GM18951 (cell line): Measurements from ENCODE around the gene ZNF93.
"Not testable (repeated sequence)": the region's sequence is repeated elsewhere in the genome, so short reads cannot be mapped to it uniquely, and the experiment has no call there.

ENCODE experiments used
- POLR2A ChIP-seq: IDR thresholded peaks from 4 replicates; pipeline ENCODE4 v1.6.1; 2011; ENCODE audit warnings: mild to moderate bottlenecking; ENCODE audit not compliant: insufficient read length, insufficient read depth; ENCODE audit errors: extremely low read depth
- in situ Hi-C: fragments of 300-500 bp; cut with MboI; formaldehyde crosslinking; loops from one replicate; pipeline ENCODE4 v1.12.0; 2022; ENCODE audit warnings: low sequenced_read_pairs, mixed read lengths, inconsistent platforms; ENCODE audit not compliant: unreplicated experiment

Gene ZNF93

DNA sequence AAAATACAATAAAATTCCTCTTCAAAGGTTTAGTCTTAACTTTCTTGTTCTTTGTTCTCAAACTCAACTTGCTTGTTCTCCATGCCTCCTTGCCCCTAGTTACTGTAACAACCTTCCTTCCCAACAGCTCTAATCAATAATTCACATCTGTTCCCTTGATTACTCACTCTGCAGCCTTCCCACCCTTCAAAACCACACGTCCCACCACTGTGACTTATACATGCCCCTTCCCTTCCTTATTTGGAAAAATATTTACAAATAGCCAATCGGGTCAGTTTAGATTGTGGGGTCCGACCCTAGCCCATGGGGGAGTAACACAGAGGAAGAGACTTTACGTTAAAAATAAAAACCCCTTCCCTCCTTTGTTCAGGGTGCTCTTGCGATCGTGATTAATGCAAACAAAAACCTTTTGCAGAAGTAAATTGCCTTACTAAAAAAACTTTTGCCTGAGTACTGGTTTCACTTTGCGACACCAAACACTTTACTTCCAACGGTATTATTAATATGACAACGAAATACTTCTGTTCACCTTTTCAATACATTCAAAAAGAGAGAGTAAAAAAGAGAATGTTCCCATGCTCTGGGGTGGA lies 512 bp upstream of the ZNF93 start:
- in situ Hi-C loops, result no loop called here
- TF ChIP-seq POLR2A, result no peak

DNA sequence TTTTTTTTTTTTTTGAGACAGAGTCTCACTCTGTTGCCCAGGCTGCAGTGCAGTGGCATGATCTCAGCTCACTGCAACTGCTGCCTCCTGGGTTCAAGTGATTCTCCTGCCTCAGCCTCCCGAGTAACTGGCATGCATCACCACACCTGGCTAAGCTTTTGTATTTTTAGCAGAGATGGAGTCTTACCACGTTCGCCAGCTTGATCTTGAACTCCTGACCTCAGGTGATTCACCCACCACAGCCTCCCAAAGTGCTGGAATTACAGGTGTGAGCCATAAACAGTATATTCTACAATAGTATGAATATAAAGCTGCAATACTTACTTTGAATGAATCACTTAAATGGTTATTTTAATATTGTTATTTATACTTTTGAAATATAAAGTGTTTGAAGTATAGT lies 6.8 kb downstream of the ZNF93 start:
- in situ Hi-C loops, result not testable (repeated sequence)

DNA sequence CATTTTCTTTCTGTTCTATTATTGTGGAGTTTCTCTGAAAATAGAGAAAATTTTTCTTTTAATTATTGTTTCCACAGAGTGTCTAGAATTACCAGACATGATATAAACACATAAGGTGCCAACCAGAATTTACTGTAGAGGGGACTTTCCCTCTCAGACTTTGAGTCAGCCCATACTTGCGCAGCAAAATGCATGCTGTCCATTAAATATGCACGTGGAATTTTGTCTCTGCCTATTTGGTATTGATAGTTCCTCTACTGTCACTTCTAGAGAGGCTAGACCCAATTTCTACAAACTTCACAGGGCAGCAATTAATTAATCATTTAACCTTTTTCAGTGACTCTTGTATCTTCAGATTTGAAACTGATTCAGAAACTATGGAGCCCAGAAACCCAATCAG lies 8.9 kb downstream of the ZNF93 start:
- TF ChIP-seq POLR2A, result no peak
- in situ Hi-C loops, result no loop called here

DNA sequence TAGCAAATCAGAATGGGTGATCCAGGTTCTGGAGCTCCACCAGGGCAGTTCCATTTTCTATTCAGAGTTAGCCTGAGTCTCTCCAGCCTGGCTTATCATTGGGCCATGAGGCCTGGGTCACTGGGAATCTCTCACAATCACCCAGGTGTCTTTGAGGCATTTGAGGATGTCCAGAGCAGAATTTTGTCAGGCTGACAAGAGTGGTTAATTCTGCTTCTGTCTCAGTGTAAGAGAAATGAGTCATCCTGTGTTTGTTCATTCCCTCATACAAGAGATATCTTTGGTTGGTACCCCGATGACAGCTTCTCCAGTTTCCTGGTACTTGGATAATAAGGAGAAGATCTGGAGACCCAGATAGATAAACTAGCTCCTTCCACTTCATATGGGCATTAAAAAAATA lies 10.4 kb downstream of the ZNF93 start:
- in situ Hi-C loops, result no loop called here
- TF ChIP-seq POLR2A, result no peak

DNA sequence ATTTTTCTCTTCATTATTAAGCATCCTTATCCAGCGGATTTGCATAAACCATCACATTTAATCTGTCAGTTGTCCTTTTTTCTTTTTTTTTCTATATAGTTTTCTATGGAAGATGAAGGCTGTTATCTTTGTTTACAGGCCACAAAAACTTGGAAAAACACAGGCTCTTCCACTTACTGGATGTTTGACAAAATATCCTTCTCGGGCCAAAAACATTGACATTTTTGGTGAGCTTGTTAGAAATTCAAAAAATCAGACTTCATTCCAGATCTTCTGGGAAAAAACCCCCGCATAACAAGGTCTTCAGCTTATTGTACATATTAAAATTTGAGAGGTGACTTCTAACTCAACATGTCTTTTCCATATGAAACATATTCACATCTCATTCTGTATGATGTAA lies 13.8 kb downstream of the ZNF93 start:
- in situ Hi-C loops, result no loop called here
- TF ChIP-seq POLR2A, result no peak

DNA sequence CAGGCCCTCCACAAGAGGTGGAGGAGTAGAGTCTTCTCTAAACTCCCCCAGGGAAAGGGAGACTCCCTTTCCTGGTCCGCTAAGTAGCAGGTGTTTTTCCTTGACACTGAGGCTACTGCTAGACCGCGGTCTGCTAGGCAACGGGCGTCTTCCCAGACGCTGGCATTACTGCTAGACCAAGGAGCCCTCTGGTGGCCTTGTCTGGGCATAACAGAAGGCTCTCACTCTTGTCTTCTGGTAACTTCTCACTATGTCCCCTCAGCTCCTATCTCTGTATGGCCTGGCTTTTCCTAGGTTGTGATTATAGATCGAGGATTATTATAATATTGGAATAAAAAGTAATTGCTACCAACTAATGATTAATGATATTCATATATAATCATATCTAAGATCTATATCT lies 29.7 kb downstream of the ZNF93 start:
- in situ Hi-C loops, result not testable (repeated sequence)

DNA sequence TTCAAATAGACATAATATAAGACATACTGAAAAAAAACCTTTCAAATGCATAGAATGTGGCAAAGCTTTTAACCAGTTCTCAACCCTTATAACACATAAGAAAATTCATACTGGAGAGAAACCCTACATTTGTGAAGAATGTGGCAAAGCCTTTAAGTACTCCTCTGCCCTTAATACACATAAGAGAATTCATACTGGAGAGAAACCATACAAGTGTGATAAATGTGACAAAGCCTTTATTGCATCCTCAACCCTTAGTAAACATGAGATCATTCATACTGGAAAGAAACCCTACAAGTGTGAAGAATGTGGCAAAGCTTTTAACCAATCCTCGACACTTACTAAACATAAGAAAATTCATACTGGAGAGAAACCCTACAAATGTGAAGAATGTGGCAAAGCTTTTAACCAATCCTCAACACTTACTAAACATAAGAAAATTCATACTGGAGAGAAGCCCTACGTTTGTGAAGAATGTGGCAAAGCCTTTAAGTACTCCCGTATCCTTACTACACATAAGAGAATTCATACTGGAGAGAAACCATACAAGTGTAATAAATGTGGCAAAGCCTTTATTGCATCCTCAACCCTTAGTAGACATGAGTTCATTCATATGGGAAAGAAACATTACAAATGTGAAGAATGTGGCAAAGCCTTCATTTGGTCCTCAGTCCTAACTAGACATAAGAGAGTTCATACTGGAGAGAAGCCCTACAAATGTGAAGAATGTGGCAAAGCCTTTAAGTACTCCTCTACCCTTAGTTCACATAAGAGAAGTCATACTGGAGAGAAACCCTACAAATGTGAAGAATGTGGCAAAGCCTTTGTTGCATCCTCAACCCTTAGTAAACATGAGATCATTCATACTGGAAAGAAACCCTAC lies 32.9 kb downstream of the ZNF93 start:
- in situ Hi-C loops, result not testable (repeated sequence)

DNA sequence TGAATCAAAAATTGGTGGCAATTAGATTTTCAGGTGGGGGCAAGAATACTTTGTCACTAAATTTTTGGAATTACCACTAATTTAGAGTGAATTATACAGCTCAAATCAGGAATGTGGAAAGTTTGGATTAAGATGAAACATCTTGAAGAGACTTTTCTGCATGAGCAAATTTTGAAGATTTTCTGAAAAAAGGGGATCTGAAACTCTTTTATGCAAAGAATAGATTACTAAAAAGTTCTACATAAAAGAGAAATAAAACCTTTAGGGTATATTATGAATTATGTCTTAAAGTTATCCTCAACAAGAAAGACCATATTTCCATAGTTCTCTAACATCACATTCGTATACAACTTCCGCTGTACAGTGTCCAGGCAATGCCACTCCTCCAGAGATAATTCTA lies 36.7 kb downstream of the ZNF93 start:
- in situ Hi-C loops, result no loop called here

DNA sequence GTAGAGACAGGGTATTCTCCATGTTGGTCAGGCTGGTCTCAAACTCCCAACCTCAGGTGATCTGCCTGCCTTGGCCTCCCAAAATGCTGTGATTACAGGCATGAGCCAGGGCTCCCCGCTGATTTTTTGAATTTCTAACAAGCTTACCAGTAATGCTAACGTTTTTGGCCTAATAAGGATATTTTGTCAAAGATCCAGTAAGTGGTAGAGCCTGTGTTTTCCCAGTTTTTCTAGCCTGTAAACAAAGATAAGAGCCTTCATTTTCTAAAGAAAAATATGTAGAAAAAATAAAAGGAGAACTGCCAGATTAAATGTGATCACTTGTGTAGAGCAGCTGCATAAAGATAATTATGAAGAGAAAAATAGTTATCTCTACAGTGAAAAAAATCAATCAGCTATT lies 37.7 kb downstream of the ZNF93 start:
- in situ Hi-C loops, result no loop called here
- no peak for TF ChIP-seq POLR2A

More for the DNA sequence above, 36.7 kb downstream of the ZNF93 start:
- TF ChIP-seq POLR2A, result no peak

DNA sequence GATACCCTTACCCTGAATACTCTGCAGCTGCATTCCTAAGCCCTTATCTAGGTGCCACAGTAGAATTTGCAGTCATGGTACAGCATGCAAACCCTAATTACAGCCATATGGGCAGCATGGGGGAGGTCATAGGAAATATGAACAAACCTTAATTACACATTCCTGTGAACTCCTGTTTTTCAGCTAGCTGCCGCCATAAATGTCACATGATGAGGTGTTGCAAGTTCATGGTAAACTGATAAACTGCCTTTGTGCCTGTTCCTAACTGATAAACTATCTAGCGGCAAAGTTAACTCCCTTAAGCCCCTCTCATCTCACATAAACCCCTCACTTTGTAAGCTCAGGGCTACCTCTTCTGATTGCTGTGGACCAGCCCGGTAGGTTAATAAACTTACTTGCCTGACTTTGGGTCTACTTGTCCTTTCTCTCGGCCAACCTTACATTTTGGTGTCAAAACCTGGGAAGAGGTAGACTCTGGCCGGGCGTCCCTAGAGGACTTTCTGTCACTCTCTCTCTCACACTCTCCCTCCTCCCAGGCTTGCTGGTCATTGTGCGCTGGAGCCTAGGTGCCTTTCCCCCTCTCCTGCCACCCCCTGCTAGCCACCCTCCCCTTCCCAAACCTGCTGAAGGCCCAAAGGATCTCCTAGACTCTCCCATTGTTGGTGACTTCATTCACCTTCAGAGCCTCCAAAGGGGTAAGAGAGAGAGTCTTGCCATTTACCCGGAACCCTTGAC lies 43.3 kb downstream of the ZNF93 start:
- in situ Hi-C loops, result no loop called here
- no peak for TF ChIP-seq POLR2A

DNA sequence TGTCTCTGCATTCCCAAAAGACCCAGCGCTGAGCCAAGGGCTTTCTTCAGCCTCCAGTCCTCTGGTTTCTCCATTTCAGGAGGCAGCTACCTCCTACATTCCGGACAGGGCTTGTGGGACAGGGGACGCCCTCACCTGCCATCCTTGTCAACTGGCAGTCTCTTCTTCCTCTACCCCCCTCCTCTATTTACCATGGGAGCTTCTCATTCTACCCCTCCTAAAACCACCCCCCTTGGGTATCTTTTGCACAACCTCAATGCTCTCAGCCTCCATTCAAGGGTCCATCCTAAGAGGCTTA lies 43.8 kb downstream of the ZNF93 start:
- in situ Hi-C loops, result no loop called here
- TF ChIP-seq POLR2A, result no peak

DNA sequence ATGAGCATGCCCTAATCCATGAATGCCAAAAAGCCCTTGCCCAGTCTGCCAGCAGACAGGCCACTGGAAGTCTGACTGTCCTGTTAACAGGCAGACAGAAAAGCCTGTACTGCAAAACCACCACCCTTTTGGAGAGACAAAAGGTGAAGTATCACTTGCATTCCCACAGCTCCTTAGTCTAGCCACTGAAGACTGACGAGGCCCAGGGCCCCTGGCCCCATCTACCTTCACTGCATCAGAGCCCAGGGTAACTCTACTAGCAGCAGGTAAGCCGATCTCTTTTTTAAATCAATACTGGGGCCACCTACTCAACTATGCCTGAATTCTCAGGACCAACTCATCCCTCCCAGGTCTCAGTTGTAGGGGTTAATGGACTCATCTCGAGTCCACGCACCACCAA lies 45.5 kb downstream of the ZNF93 start:
- TF ChIP-seq POLR2A, result no peak
- in situ Hi-C loops, result no loop called here

DNA sequence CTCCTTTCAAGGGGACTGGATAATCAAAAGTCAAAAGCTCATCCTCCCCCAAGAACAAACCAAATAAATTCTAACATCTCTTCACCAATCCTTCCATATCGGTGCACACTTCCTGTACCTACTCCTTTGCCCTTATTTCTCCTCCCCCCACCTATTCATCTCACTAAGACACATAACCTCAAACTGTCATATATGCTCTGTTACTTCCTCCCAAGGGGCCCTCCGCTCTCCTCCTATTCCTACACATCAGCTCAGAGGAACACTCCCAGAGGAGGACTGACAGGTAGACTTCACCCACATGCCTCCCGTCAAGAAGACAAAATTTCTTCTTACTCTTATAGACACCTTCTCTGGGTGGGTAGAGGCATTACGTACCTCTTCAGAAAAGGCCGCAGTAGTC lies 48.1 kb downstream of the ZNF93 start:
- TF ChIP-seq POLR2A, result no peak
- in situ Hi-C loops, result no loop called here

DNA sequence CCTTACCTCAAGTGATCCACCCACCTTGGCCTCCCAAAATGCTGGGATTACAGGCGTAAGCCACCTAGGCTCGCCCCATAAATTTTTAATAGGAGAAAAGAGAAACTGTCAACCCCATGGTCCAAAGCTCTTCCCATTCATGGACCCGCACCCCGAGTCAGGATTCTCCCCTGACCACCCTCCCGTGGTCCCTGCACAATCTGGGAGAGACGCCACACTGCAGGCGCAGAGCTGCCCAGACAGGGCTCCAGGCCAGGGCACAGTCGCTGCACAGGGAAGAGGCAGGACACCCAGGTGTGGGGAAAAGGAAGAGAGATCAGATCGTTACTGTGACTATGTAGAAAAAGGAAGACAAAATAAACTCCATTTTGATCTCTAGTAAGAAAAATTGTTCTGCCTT lies 54.5 kb downstream of the ZNF93 start:
- in situ Hi-C loops, result loop anchor here (25.0 kb wide), 1 partner anchor 418 kb away; the partner anchor contains the start of genes CILP2 and YJEFN3

More for the DNA sequence above, 54.5 kb downstream of the ZNF93 start:
- TF ChIP-seq POLR2A, result no peak
